Esophagus squamous epithelium (tissue), 5 donors: ENCODE data around the gene CFAP141. TPM values are rescaled to one million over a fixed set of nuclear protein-coding genes. Genes with fewer than 3 reads are reported as not detected.
"Not testable (repeated sequence)": the region's sequence is repeated elsewhere in the genome, so short reads cannot be mapped to it uniquely, and the experiment has no call there.

ENCODE experiments used
- DNase-seq: peaks from one replicate; lab custom pipeline; 2025; lab: John Stamatoyannopoulos, UW
- H3K27ac ChIP-seq, 4 donors: fragments of 200-600 bp; sonication (generic); one replicate each; pipeline ENCODE4 v1.5.1; 2016 to 2019; ENCODE audit warnings: mild to moderate bottlenecking in 1 of 4
- H3K27me3 ChIP-seq, 4 donors: fragments of 200-600 bp; sonication (generic); 1 replicate in 3 of 4; 2 replicates in 1 of 4; pipeline versions ENCODE4 v1.5.1 to v1.6.0; 2017 to 2021; ENCODE audit warnings: antibody characterized with exemption in 1 of 4
- H3K36me3 ChIP-seq, 3 donors: fragments of 200-600 bp; sonication (generic); one replicate each; pipeline ENCODE4 v1.5.1; 2016 to 2019
- H3K4me1 ChIP-seq, 3 donors: fragments of 200-600 bp; sonication (generic); one replicate each; pipeline ENCODE4 v1.5.1; 2017 to 2019
- H3K4me3 ChIP-seq, 4 donors: fragments of 200-600 bp; sonication (generic); 1 replicate in 3 of 4; 2 replicates in 1 of 4; pipeline ENCODE4 v1.5.1; 2016 to 2019; ENCODE audit warnings: mild to moderate bottlenecking in 2 of 4, moderate library complexity in 1 of 4
- H3K9me3 ChIP-seq, 3 donors: fragments of 200-600 bp; sonication (generic); one replicate each; pipeline ENCODE4 v1.5.1; 2016 to 2019
- POLR2A ChIP-seq, 4 donors: fragments of 450-650 bp; IDR thresholded peaks; one replicate each; pipeline ENCODE4 v1.6.1; 2017; ENCODE audit warnings: antibody characterized with exemption in 4 of 4, mild to moderate bottlenecking in 4 of 4, moderate library complexity in 3 of 4
- WGBS, 2 donors: methylation state at CpG; one replicate each; pipeline ENCODE4 v1.1.5; 2018; 5-methylcytosine and 5-hydroxymethylcytosine counted together
- intact Hi-C: fragments of 100-400 bp; cut with DNase I; formaldehyde crosslinking; loops from one replicate; pipeline ENCODE4 v1.15.0; 2022
- total RNA-seq, 4 donors: library from RNA; depleted of rRNA; stranded (reverse); fragments of >200 nt; gene quantifications; one replicate each; pipeline ENCODE4 v1.1.0, GENCODE V29; 2016
- TF ChIP-seq, protein P1 (sequence below), 6 experiments: fragments of 450-650 bp in 4 of 6; fragments of 200-600 bp in 2 of 6; sonication (generic) in 2 of 6; IDR thresholded peaks; one replicate each; pipeline ENCODE4 v1.5.1; 2016 to 2019; ENCODE audit warnings: antibody characterized with exemption in 6 of 6, mild to moderate bottlenecking in 4 of 6, moderate library complexity in 4 of 6
- donor health status: DM: yes; HTN: yes; CAD: no.

The CFAP141 gene
- total RNA-seq, 4 donors from 2014 or later = not detected

DNA sequence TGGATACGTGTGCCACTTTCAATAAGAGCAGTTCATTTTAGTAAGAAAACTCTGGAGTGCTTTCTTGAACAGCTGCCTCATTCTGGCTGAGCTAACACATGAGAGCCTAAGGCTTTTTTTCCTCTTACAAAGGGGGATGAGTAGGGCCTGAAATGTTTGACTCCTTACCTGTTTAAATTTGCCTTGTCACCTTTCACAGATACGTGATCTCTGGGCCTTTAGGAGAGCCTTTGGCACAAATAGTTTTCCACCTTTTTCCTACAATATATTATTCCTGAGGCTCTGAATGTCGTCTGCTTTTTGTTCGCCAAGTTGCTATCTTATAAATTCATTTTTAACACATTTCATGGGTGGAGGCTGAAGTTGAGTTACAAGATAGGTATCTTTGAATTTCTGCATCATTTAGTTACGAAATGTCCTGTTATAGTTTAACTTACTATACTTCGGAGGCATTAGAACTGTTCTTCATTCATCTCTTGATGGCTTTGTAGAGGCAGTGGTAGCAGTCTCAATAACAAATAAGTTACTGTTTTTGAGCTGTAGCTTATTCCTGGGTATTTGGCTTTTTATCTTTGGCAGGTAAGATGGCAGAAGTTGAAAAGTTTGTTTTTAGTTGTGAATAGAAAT, 31.9 kb upstream of the CFAP141 start:
- WGBS, 2 donors = 91 to 97% methylated on average over 6 of the region's 6 CpGs

DNA sequence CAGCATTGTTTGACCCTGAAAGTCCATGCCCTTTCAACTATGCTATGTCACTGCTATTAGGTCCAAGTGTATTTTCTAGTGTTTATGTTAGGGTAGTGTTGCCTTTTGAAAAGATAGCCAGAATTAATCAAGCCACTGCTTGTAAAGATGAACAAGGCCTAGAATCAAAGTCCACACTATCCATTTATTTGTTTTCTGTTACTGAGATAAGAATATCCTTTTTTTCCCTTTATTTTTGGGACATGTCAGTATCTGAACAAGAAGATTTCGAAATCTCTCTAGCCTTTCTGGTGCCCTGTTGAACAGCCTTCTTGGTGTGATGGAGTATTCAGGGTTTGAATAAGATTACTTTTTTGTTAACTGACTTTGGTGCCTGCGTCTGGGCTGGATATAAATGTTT, 31.3 kb upstream of the CFAP141 start:
- 94% methylated on average over 2 of the region's 2 CpGs for WGBS, 2 donors
- no peaks in the 10 kb centered on the region for H3K27me3 ChIP-seq

More for the DNA sequence above, 31.9 kb upstream of the CFAP141 start:
- H3K4me1 ChIP-seq = no peaks in the 10 kb centered on the region
- intact Hi-C loops = no loop called here
- H3K27me3 ChIP-seq = no peaks in the 10 kb centered on the region
- no peak for TF ChIP-seq POLR2A (IDR thresholded peaks at IDR 0.05)
- TF ChIP-seq, protein P1, sequence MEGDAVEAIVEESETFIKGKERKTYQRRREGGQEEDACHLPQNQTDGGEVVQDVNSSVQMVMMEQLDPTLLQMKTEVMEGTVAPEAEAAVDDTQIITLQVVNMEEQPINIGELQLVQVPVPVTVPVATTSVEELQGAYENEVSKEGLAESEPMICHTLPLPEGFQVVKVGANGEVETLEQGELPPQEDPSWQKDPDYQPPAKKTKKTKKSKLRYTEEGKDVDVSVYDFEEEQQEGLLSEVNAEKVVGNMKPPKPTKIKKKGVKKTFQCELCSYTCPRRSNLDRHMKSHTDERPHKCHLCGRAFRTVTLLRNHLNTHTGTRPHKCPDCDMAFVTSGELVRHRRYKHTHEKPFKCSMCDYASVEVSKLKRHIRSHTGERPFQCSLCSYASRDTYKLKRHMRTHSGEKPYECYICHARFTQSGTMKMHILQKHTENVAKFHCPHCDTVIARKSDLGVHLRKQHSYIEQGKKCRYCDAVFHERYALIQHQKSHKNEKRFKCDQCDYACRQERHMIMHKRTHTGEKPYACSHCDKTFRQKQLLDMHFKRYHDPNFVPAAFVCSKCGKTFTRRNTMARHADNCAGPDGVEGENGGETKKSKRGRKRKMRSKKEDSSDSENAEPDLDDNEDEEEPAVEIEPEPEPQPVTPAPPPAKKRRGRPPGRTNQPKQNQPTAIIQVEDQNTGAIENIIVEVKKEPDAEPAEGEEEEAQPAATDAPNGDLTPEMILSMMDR (IDR thresholded peaks at IDR 0.05) = no peak
- peaks cover 22 to 100% (median 40%) of the 10 kb centered on the region in 3 donors for H3K36me3 ChIP-seq
- no peak overlapping the region for H3K27ac ChIP-seq
- DNase-seq = no peak
- no peaks in the 10 kb centered on the region for H3K9me3 ChIP-seq
- no peak overlapping the region for H3K4me3 ChIP-seq

DNA sequence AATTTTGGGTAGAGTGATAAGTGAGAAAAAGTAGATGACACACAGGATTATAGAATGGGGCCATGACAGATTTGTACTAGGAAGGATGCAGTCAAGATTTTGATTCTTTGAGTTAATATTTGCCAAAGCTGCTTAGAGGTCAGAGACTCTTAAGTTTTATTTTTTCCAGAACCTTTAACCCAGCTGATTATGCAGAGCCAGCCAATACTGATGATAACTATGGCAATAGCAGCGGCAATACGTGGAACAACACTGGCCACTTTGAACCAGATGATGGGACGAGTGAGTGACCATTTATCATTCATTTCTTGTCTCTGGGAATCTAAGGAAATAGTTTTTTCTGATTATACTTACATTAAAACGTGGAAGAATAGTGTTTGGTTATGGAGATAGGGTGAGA, 30.7 kb upstream of the CFAP141 start:
- Histone ChIP-seq H3K27me3 (no peaks in the 10 kb centered on the region), H3K9me3 (no peaks in the 10 kb centered on the region), H3K4me3 (no peak overlapping the region), H3K4me1 (no peaks in the 10 kb centered on the region), H3K27ac (no peak overlapping the region), H3K36me3 (peaks cover 22 to 100% (median 33%) of the 10 kb centered on the region in 3 donors)
- intact Hi-C loops = no loop called here
- 88 to 89% methylated on average over 4 of the region's 4 CpGs for WGBS, 2 donors
- TF ChIP-seq, protein P1 (IDR thresholded peaks at IDR 0.05) = no peak
- no peak for TF ChIP-seq POLR2A (IDR thresholded peaks at IDR 0.05)
- no peak for DNase-seq

More for the DNA sequence above, 31.3 kb upstream of the CFAP141 start:
- DNase-seq = no peak
- TF ChIP-seq POLR2A (IDR thresholded peaks at IDR 0.05) = no peak
- TF ChIP-seq, protein P1 (IDR thresholded peaks at IDR 0.05) = no peak
- Histone ChIP-seq H3K27ac (no peak overlapping the region), H3K4me3 (no peak overlapping the region), H3K4me1 (no peaks in the 10 kb centered on the region), H3K9me3 (no peaks in the 10 kb centered on the region), H3K36me3 (peaks cover 22 to 100% (median 38%) of the 10 kb centered on the region in 3 donors)
- intact Hi-C loops = no loop called here

DNA sequence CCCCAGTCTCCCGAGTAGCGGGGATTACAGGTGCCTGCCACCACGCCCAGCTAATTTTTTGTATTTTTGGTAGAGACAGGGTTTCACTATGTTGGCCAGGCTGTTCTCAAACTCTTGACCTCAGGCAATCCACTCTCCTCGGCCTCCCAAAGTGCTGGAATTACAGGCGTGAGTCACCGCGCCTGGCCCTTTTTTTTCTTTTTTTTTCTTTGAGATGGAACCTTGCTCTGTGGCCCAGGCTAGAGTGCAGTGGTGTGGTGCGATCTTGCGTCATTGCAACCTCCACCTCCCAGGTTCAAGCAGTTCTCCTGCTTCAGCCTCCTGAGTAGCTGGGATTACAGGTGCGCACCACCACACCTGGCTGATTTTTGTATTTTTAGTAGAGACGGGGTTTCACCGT, 27.0 kb upstream of the CFAP141 start:
- H3K4me3 ChIP-seq, H3K27me3 ChIP-seq, H3K27ac ChIP-seq, H3K9me3 ChIP-seq, H3K4me1 ChIP-seq, DNase-seq, intact Hi-C loops: not testable (repeated sequence)
- 86 to 91% methylated on average over 9 to 10 of the region's 12 CpGs for WGBS, 2 donors
- H3K36me3 ChIP-seq = peaks cover 45 to 100% (median 49%) of the 10 kb centered on the region in 3 donors

DNA sequence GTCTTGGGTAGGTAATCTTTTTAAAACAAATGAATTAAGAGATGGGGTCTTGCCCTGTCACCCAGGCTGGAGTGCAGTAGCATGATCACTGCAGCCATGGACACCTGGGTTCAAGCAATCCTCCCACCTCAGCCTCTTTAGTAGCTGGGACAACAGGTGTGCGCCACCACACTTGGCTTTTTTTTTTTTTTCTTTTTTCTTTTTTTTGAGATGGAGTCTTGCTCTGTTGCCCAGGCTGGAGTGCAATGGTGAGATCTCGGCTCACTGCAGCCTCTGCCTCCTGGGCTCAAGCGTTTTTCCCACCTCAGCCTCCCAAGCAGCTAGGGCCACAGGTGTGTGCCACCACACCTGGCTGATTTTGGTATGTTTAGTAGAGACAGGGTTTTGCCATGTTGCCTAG, 25.0 kb upstream of the CFAP141 start:
- H3K27ac ChIP-seq, DNase-seq, H3K4me3 ChIP-seq, H3K4me1 ChIP-seq, H3K27me3 ChIP-seq, intact Hi-C loops, H3K9me3 ChIP-seq: not testable (repeated sequence)
- H3K36me3 ChIP-seq = peaks cover 36 to 99% (median 43%) of the 10 kb centered on the region in 3 donors
- WGBS, 2 donors = 90 to 100% methylated on average over 1 to 2 of the region's 3 CpGs

DNA sequence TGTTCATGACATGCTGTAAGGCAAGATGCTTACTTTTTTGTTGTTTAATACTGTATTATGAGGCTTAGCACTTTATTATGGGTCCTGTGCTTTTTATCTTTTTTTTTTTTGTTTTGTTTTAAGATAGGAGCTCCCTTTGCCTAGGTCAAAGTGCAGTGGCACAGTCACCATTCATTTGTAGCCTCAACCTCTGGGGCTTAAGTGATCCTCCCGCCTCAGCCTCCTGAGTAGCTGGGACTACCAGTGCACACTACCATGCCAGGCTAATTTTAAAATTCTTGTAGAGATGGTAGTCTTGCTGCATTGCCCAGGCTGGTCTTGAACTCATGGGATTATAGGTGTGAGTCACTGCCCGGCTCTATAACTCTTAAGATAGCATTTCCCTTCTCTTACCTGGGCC, 19.2 kb upstream of the CFAP141 start:
- no peak for TF ChIP-seq POLR2A (IDR thresholded peaks at IDR 0.05)
- TF ChIP-seq, protein P1 (IDR thresholded peaks at IDR 0.05) = no peak
- H3K4me1 ChIP-seq = peaks cover 5 to 46% (median 16%) of the 10 kb centered on the region in 3 donors
- H3K27me3 ChIP-seq = no peaks in the 10 kb centered on the region
- no peak overlapping the region for H3K4me3 ChIP-seq
- H3K36me3 ChIP-seq = peaks cover 19 to 55% (median 19%) of the 10 kb centered on the region in 3 donors
- intact Hi-C loops = no loop called here
- 76 to 95% methylated on average over 2 of the region's 2 CpGs for WGBS, 2 donors
- H3K9me3 ChIP-seq = no peaks in the 10 kb centered on the region
- no peak for DNase-seq
- H3K27ac ChIP-seq = no peak overlapping the region
